NCI-H2227 (cell line): ENCODE data around the gene ZFP36.

Experiments
- DNase-seq: peaks from one replicate; lab custom pipeline; 2025; ENCODE audit not compliant: unreplicated experiment; lab: John Stamatoyannopoulos, UW

The ZFP36 gene

GRCh38 chr19:39405958-39406655 is 540 bp upstream of the ZFP36 start:
- no peak for DNase-seq

- no peak for DNase-seq
Observed at GRCh38 chr19:39407410-39407659, 688 bp downstream of the ZFP36 start.

- no peak for DNase-seq
Observed at GRCh38 chr19:39407660-39408391, 1.2 kb downstream of the ZFP36 start.

- peak; percentile 56 for DNase-seq
Observed at GRCh38 chr19:39408392-39409207, 2.0 kb downstream of the ZFP36 start.

GRCh38 chr19:39409208-39410016 is 2.8 kb downstream of the ZFP36 start:
- peak; percentile 95 for DNase-seq

- peak; percentile 91 for DNase-seq
Observed at GRCh38 chr19:39410017-39410830, 3.6 kb downstream of the ZFP36 start.

- no peak for DNase-seq
Observed at GRCh38 chr19:39410831-39411080, 4.1 kb downstream of the ZFP36 start.

- DNase-seq = peak; percentile 82
Observed at GRCh38 chr19:39411081-39411831, 4.6 kb downstream of the ZFP36 start.

- peak; percentile 100 for DNase-seq
Observed at GRCh38 chr19:39411832-39412099, 5.1 kb downstream of the ZFP36 start.

- DNase-seq = peak; percentile 100
Observed at GRCh38 chr19:39412100-39412866, 5.6 kb downstream of the ZFP36 start, which contains the start of gene PLEKHG2. TSS of gene PLEKHG2 (plus strand) at chr19:39412669. CDS start at chr19:39414087, 1,418 bp downstream.

GRCh38 chr19:39412867-39413271 is 6.2 kb downstream of the ZFP36 start:
- DNase-seq = no peak

GRCh38 chr19:39413272-39413910 is 6.7 kb downstream of the ZFP36 start:
- DNase-seq = peak; percentile 95

GRCh38 chr19:39413911-39414608 is 7.4 kb downstream of the ZFP36 start:
- DNase-seq = peak; percentile 91

- no peak for DNase-seq
Observed at GRCh38 chr19:39415111-39416046, 8.7 kb downstream of the ZFP36 start.

- DNase-seq = peak; percentile 67
Observed at GRCh38 chr19:39416152-39417120, 9.8 kb downstream of the ZFP36 start.
